IMR-90 (cell line): Measurements from ENCODE around the gene FGF2. TPM values are rescaled to one million over a fixed set of nuclear protein-coding genes. Genes with fewer than 3 reads are reported as not detected.

Source experiments
- ATAC-seq: fragments of 200-7000 bp; cut with Tn5 transposase; 2 replicates; pipeline ENCODE4 v1.9.1; 2020; ENCODE audit warnings: low read depth, mild to moderate bottlenecking, moderate library complexity
- BruUV-seq: library from RNA; stranded (reverse); fragments of 400-500 nt; replicated peaks from 2 replicates; lab custom pipeline; 2021; lab: Mats Ljungman, UMichigan
- CTCF ChIA-PET: fragments of 300-600 bp; formaldehyde crosslinking; extraction: SDS; loops from one replicate; lab custom pipeline; 2021; ENCODE audit warnings: antibody characterized with exemption; lab: Yijun Ruan, JAX
- POLR2A ChIA-PET: fragments of 300-600 bp; sonication (Branson Sonifier 250); formaldehyde crosslinking; loops from one replicate; lab custom pipeline; 2022; ENCODE audit warnings: antibody characterized with exemption; ENCODE audit not compliant: unreplicated experiment; lab: Charles Lee
- DNase-seq: peaks from one replicate; pipeline ENCODE4 v3.0.0; 2013
- H2AFZ ChIP-seq: replicated peaks from 2 replicates; pipeline ENCODE3; 2013; ENCODE audit warnings: low read length, mild to moderate bottlenecking; ENCODE audit not compliant: poor library complexity
- H2AK5ac ChIP-seq: 2 replicates; pipeline ENCODE4 v1.6.1; 2013; ENCODE audit warnings: low read depth, low read length, inconsistent platforms
- H2AK9ac ChIP-seq: replicated peaks from 2 replicates; pipeline ENCODE3; 2013; ENCODE audit warnings: mild to moderate bottlenecking, low read depth, low read length, moderate library complexity; ENCODE audit not compliant: poor library complexity
- H2BK120ac ChIP-seq: 2 replicates; pipeline ENCODE4 v1.6.1; 2013; ENCODE audit warnings: low read depth, low read length, inconsistent platforms
- H2BK15ac ChIP-seq: 3 replicates; pipeline ENCODE4 v1.6.1; 2013; ENCODE audit warnings: low read depth, low read length, inconsistent platforms
- H2BK20ac ChIP-seq: 2 replicates; pipeline ENCODE4 v1.6.1; 2013; ENCODE audit warnings: low read depth, mild to moderate bottlenecking, inconsistent platforms, low read length, moderate library complexity
- H2BK5ac ChIP-seq: 2 replicates; pipeline ENCODE4 v1.6.1; 2013; ENCODE audit warnings: mild to moderate bottlenecking, low read depth, low read length, inconsistent platforms; ENCODE audit not compliant: poor library complexity, severe bottlenecking
- H3K14ac ChIP-seq: replicated peaks from 2 replicates; pipeline ENCODE4 v1.6.1; 2013; ENCODE audit warnings: low read depth, low read length, inconsistent platforms
- H3K18ac ChIP-seq: 2 replicates; pipeline ENCODE4 v1.6.1; 2013; ENCODE audit warnings: low read depth, low read length, control low read depth
- H3K23ac ChIP-seq: 2 replicates; pipeline ENCODE4 v1.6.1; 2013; ENCODE audit warnings: low read depth, low read length, inconsistent platforms
- H3K27ac ChIP-seq: 2 replicates; pipeline ENCODE4 v1.5.1; 2013; ENCODE audit warnings: mild to moderate bottlenecking, control low read depth, low read length; ENCODE audit not compliant: insufficient read depth
- H3K27me3 ChIP-seq: 2 replicates; pipeline ENCODE4 v1.6.1; 2013; ENCODE audit warnings: low read length; ENCODE audit not compliant: control insufficient read depth, insufficient read depth
- H3K36me3 ChIP-seq: 2 replicates; pipeline ENCODE4 v1.6.1; 2013; ENCODE audit warnings: low read length, mixed read lengths; ENCODE audit not compliant: control insufficient read depth, insufficient read depth
- H3K4ac ChIP-seq: 2 replicates; pipeline ENCODE4 v1.6.1; 2013; ENCODE audit warnings: low read depth, low read length, inconsistent platforms
- H3K4me1 ChIP-seq: 2 replicates; pipeline ENCODE4 v1.6.1; 2013; ENCODE audit warnings: low read length, mixed read lengths; ENCODE audit not compliant: control insufficient read depth, insufficient read depth
- H3K4me2 ChIP-seq: 2 replicates; pipeline ENCODE4 v1.6.1; 2013; ENCODE audit warnings: low read depth, mild to moderate bottlenecking, control low read depth, low read length, moderate library complexity
- H3K4me3 ChIP-seq: 2 replicates; pipeline ENCODE4 v1.5.1; 2013; ENCODE audit warnings: low read depth, mild to moderate bottlenecking, control low read depth, low read length, moderate library complexity; ENCODE audit not compliant: insufficient read depth
- H3K56ac ChIP-seq: 2 replicates; pipeline ENCODE4 v1.6.1; 2013; ENCODE audit warnings: low read length, inconsistent platforms; ENCODE audit not compliant: insufficient read depth; ENCODE audit errors: extremely low read depth
- H3K79me1 ChIP-seq, 2 experiments: 2 replicates each; pipeline ENCODE4 v1.6.1; 2013; ENCODE audit warnings: low read length in 2 of 2, inconsistent platforms in 1 of 2, low read depth in 1 of 2
- H3K9ac ChIP-seq: 2 replicates; pipeline ENCODE4 v1.6.1; 2013; ENCODE audit warnings: low read depth, low read length, control low read depth
- H3K9me1 ChIP-seq: 2 replicates; pipeline ENCODE4 v1.6.1; 2013; ENCODE audit warnings: low read length, inconsistent platforms; ENCODE audit not compliant: insufficient read depth
- H3K9me3 ChIP-seq: 2 replicates; pipeline ENCODE4 v1.6.1; 2013; ENCODE audit warnings: low read length; ENCODE audit not compliant: control insufficient read depth, insufficient read depth
- H4K20me1 ChIP-seq: 2 replicates; pipeline ENCODE4 v1.6.1; 2013; ENCODE audit warnings: low read length, inconsistent platforms; ENCODE audit not compliant: insufficient read depth
- H4K5ac ChIP-seq: 2 replicates; pipeline ENCODE4 v1.6.1; 2013; ENCODE audit warnings: mild to moderate bottlenecking, low read depth, low read length, control low read depth
- H4K8ac ChIP-seq, 2 experiments: 2 replicates each; pipeline ENCODE4 v1.6.1; 2013; ENCODE audit warnings: low read depth in 2 of 2, low read length in 2 of 2, control low read depth in 1 of 2, inconsistent platforms in 1 of 2
- H4K91ac ChIP-seq: 2 replicates; pipeline ENCODE4 v1.6.1; 2013; ENCODE audit warnings: low read depth, low read length, inconsistent platforms; ENCODE audit not compliant: insufficient read depth
- CTCF ChIP-seq: conservative IDR thresholded peaks from 2 replicates; pipeline ENCODE4 v1.5.1; 2012; ENCODE audit warnings: mild to moderate bottlenecking, low read depth, low read length, improper control_type of control experiment
- FOS ChIP-seq: fragments of 150-350 bp; IDR thresholded peaks from 2 replicates; pipeline ENCODE4 v1.6.1; 2016; ENCODE audit warnings: low read depth, low read length
- MAZ ChIP-seq: IDR thresholded peaks from 2 replicates; pipeline ENCODE4 v1.6.1; 2012; ENCODE audit warnings: low read depth, mild to moderate bottlenecking, low read length, improper control_type of control experiment, moderate library complexity, borderline replicate concordance
- NFE2L2 ChIP-seq: fragments of 150-350 bp; IDR thresholded peaks from 2 replicates; pipeline ENCODE4 v1.6.1; 2016; ENCODE audit warnings: low read depth, mild to moderate bottlenecking, low read length
- POLR2A ChIP-seq: IDR thresholded peaks from 2 replicates; pipeline ENCODE4 v1.6.1; 2012; ENCODE audit warnings: mild to moderate bottlenecking, low read depth, low read length
- RAD21 ChIP-seq: IDR thresholded peaks from 2 replicates; pipeline ENCODE4 v1.6.1; 2012; ENCODE audit warnings: low read length, improper control_type of control experiment
- RCOR1 ChIP-seq: IDR thresholded peaks from 2 replicates; pipeline ENCODE4 v1.6.1; 2012; ENCODE audit warnings: mild to moderate bottlenecking, low read length, improper control_type of control experiment; ENCODE audit not compliant: insufficient replicate concordance
- RFX5 ChIP-seq: IDR thresholded peaks from 2 replicates; pipeline ENCODE4 v1.8.0; 2012; ENCODE audit warnings: low read depth, mild to moderate bottlenecking, low read length, moderate library complexity
- SMC3 ChIP-seq: fragments of 150-350 bp; IDR thresholded peaks from 2 replicates; pipeline ENCODE4 v1.6.1; 2016; ENCODE audit warnings: low read depth, mild to moderate bottlenecking, antibody characterized with exemption, low read length, moderate library complexity
- USF2 ChIP-seq: fragments of 150-350 bp; IDR thresholded peaks from 2 replicates; pipeline ENCODE4 v1.6.1; 2017; ENCODE audit warnings: mild to moderate bottlenecking, antibody characterized with exemption, low read length, low read depth
- WGBS, 2 experiments: methylation state at CpG; one replicate each; pipeline versions ENCODE4 v1.1.5 to v1.1.7; 2013; ENCODE audit warnings: missing lambda C conversion rate in 2 of 2; ENCODE audit not compliant: insufficient read length in 1 of 2; ENCODE audit errors: extremely low coverage in 2 of 2; 5-methylcytosine and 5-hydroxymethylcytosine counted together
- dilution Hi-C: fragments of 300-500 bp; cut with HindIII; formaldehyde crosslinking; loops from one replicate; pipeline ENCODE4 v1.14.3; 2018; ENCODE audit warnings: low sequenced_read_pairs; ENCODE audit not compliant: unreplicated experiment
- in situ Hi-C: fragments of 300-500 bp; cut with MboI; formaldehyde crosslinking; loops from 3 replicates; pipeline ENCODE4 v1.14.3; 2019; ENCODE audit warnings: low sequenced_read_pairs, inconsistent platforms, mixed read lengths
- intact Hi-C: fragments of 100-400 bp; cut with micrococcal nuclease; formaldehyde crosslinking; loops from 2 replicates; pipeline ENCODE4 v1.10.0; 2022
- polyA plus RNA-seq, 3 experiments: library from polyadenylated mRNA; depleted of rRNA; stranded (reverse); fragments of >200 nt; gene quantifications; 2 replicates each; pipeline ENCODE4 v1.2.3, GENCODE V29; 2012; ENCODE audit warnings: low replicate concordance in 1 of 3
- total RNA-seq: library from RNA; depleted of rRNA; stranded (reverse); fragments of >200 nt; gene quantifications from 2 replicates; pipeline ENCODE4 v1.2.3, GENCODE V29; 2012

The FGF2 gene
- total and polyA plus RNA-seq, 2 of the 4 experiments (the other 2 are of a cell fraction) = 12.9 to 27.1 TPM

GRCh38 chr4:122787940-122788339, 38.7 kb upstream of the FGF2 start:
- DNase-seq (no peak), ATAC-seq (no peak)
- Histone ChIP-seq H3K4ac (no peak overlapping the region), H3K4me3 (no peak overlapping the region), H2AFZ (no peak overlapping the region), H4K91ac (no peak overlapping the region), H3K56ac (no peak overlapping the region), H2BK15ac (no peak overlapping the region), H3K18ac (no peak overlapping the region), H4K8ac (no peak overlapping the region), H2AK5ac (no peak overlapping the region), H4K20me1 (no peaks in the 10 kb centered on the region), H3K4me2 (no peak overlapping the region), H3K79me1 (no peaks in the 10 kb centered on the region), H3K9ac (no peak overlapping the region), H4K5ac (no peak overlapping the region), H2BK5ac (no peak overlapping the region), H3K36me3 (no peaks in the 10 kb centered on the region), H3K23ac (no peak overlapping the region), H2AK9ac (no peak overlapping the region), H3K27ac (no peak overlapping the region), H3K9me1 (no peaks in the 10 kb centered on the region), H3K27me3 (no peaks in the 10 kb centered on the region), H2BK20ac (no peak overlapping the region), H3K14ac (no peak overlapping the region), H2BK120ac (no peak overlapping the region), H3K9me3 (no peaks in the 10 kb centered on the region), H3K4me1 (peaks cover 4% of the 10 kb centered on the region)
- CTCF ChIA-PET = no interaction called here
- BruUV-seq = no TSS peak
- TF ChIP-seq RCOR1 (no peak), POLR2A (no peak), SMC3 (no peak), RFX5 (no peak), MAZ (no peak), FOS (no peak), USF2 (no peak), NFE2L2 (no peak), CTCF (no peak), RAD21 (no peak)
- no CpG with 5 or more reads among the region's 1 CpG for WGBS, 2 experiments
- POLR2A ChIA-PET = no interaction called here
- in situ Hi-C loops (no loop called here), intact Hi-C loops (no loop called here), dilution Hi-C loops (no loop called here)
